ENCODE results near the gene SCTR. TPM values are rescaled to one million over a fixed set of nuclear protein-coding genes. Genes with fewer than 3 reads are reported as not detected.
"Not testable (repeated sequence)": the region's sequence is repeated elsewhere in the genome, so short reads cannot be mapped to it uniquely, and the experiment has no call there.

Gene SCTR
- total RNA-seq, 1 experiment from 2014 or later: not detected

GRCh38 chr2:119405151-119405550 is 119.1 kb downstream of the SCTR start:
- TF ChIP-seq CTCF (conservative IDR thresholded peaks at IDR 0.05; ENCODE audit: low read depth, low read length): no peak
- TF ChIP-seq EZH2 (IDR thresholded peaks at IDR 0.05; ENCODE audit: low read length, unreplicated experiment): no peak
- TF ChIP-seq EZH2phosphoT487 (IDR thresholded peaks at IDR 0.05; ENCODE audit: borderline replicate concordance, low read length): no peak
- Histone ChIP-seq H3F3A (ENCODE audit: low read length, unreplicated experiment) (no peaks in the 10 kb centered on the region), H3K4me3 (ENCODE audit: low read length) (no peak overlapping the region), H3K27ac (ENCODE audit: low read length) (no peak overlapping the region), H3K36me3 (ENCODE audit: low read depth, low read length) (no peaks in the 10 kb centered on the region), H2AFZ (ENCODE audit: low read length) (no peak overlapping the region), H3K9ac (ENCODE audit: low read length) (no peak overlapping the region), H3K9me3 (ENCODE audit: low read length) (no peaks in the 10 kb centered on the region), H3K4me2 (ENCODE audit: low read length) (no peak overlapping the region), H3K79me2 (ENCODE audit: low read length) (no peaks in the 10 kb centered on the region), H3K4me1 (ENCODE audit: insufficient read depth, low read length) (no peaks in the 10 kb centered on the region), H3K9me2 (replicated peaks; ENCODE audit: low read length) (no peaks in the 10 kb centered on the region), H4K20me1 (ENCODE audit: low read length) (no peaks in the 10 kb centered on the region), H3K27me3 (ENCODE audit: low read length) (no peaks in the 10 kb centered on the region)
- POLR2A ChIA-PET (ENCODE audit: unreplicated experiment): no interaction called here
- CTCF ChIA-PET: no interaction called here
- intact Hi-C loops (cut with micrococcal nuclease): no loop called here
- no peak for DNase-seq
- BruUV-seq (replicated peaks): no TSS peak
- no peak for ATAC-seq

GRCh38 chr2:119403618-119404017 is 120.7 kb downstream of the SCTR start:
- H4K20me1 ChIP-seq (ENCODE audit: low read length); H3K27ac ChIP-seq (ENCODE audit: low read length); CTCF ChIA-PET; DNase-seq; BruUV-seq (replicated peaks); ATAC-seq; POLR2A ChIA-PET (ENCODE audit: unreplicated experiment); H3K36me3 ChIP-seq (ENCODE audit: low read depth, low read length); H3K4me3 ChIP-seq (ENCODE audit: low read length); H3K4me2 ChIP-seq (ENCODE audit: low read length); H3K9me3 ChIP-seq (ENCODE audit: low read length); H2AFZ ChIP-seq (ENCODE audit: low read length); intact Hi-C loops (cut with micrococcal nuclease); H3F3A ChIP-seq (ENCODE audit: low read length, unreplicated experiment); H3K4me1 ChIP-seq (ENCODE audit: insufficient read depth, low read length); H3K9me2 ChIP-seq (replicated peaks; ENCODE audit: low read length); H3K27me3 ChIP-seq (ENCODE audit: low read length); H3K9ac ChIP-seq (ENCODE audit: low read length); H3K79me2 ChIP-seq (ENCODE audit: low read length): not testable (repeated sequence)

GRCh38 chr2:119402645-119403560 is 121.4 kb downstream of the SCTR start:
- no peaks in the 10 kb centered on the region for H3K9me2 ChIP-seq (replicated peaks; ENCODE audit: low read length)

More at GRCh38 chr2:119402645-119403560, 121.4 kb downstream of the SCTR start:
- BruUV-seq (replicated peaks): no TSS peak
- Histone ChIP-seq H3K36me3 (ENCODE audit: low read depth, low read length) (no peaks in the 10 kb centered on the region), H3K4me3 (ENCODE audit: low read length) (no peak overlapping the region), H2AFZ (ENCODE audit: low read length) (no peak overlapping the region), H4K20me1 (ENCODE audit: low read length) (no peaks in the 10 kb centered on the region), H3F3A (ENCODE audit: low read length, unreplicated experiment) (no peaks in the 10 kb centered on the region), H3K79me2 (ENCODE audit: low read length) (no peaks in the 10 kb centered on the region), H3K9ac (ENCODE audit: low read length) (no peak overlapping the region), H3K27ac (ENCODE audit: low read length) (no peak overlapping the region), H3K9me3 (ENCODE audit: low read length) (no peaks in the 10 kb centered on the region), H3K4me2 (ENCODE audit: low read length) (no peak overlapping the region), H3K27me3 (ENCODE audit: low read length) (no peaks in the 10 kb centered on the region), H3K4me1 (ENCODE audit: insufficient read depth, low read length) (peaks cover 11% of the 10 kb centered on the region)
- ChIA-PET POLR2A (ENCODE audit: unreplicated experiment) (no interaction called here), CTCF (interaction anchor here (0.7 kb wide), 1 partner anchor 247 kb away, joined by 5 read pairs; no protein-coding TSS in a partner anchor)
- no peak for ATAC-seq
- no peak for TF ChIP-seq CTCF (conservative IDR thresholded peaks at IDR 0.05; ENCODE audit: low read depth, low read length)
- no peak for TF ChIP-seq EZH2 (IDR thresholded peaks at IDR 0.05; ENCODE audit: low read length, unreplicated experiment)
- TF ChIP-seq EZH2phosphoT487 (IDR thresholded peaks at IDR 0.05; ENCODE audit: borderline replicate concordance, low read length): no peak
- DNase-seq: no peak
- intact Hi-C loops (cut with micrococcal nuclease): no loop called here
